ENCODE data around the gene RTP3. TPM values are rescaled to one million over a fixed set of nuclear protein-coding genes. Genes with fewer than 3 reads are reported as not detected.

RTP3 gene
- total and polyA plus RNA-seq, 12 donors: not detected

- intact Hi-C loops (cut with DNase I): no loop called here
- H3K27me3 ChIP-seq: no peaks in the 10 kb centered on the region
- 80 to 85% (median 81%) methylated on average over 2 of the region's 2 CpGs for WGBS, 4 donors
These were observed 44.6 kb downstream of the RTP3 start for GRCh38 chr3:46542344-46542743.

DNA sequence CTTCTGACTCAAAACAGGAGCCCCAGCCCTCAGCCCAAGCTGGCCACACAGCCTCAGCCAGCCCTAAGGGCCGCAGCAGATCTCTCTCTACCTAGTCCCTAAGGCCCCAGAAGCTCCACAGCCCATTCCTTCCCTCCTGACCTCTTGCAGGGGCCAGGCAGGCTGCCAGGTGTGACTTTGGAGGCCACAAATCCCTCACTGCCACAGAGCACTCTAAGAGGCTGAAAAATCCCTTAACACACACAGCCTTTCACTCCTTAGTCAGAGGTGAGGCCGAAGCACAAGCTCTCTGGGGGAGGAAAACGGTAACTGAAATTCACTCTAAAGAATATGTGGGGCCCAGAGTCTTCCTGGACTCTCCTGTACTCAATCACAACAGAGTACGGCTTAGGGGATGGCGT lies 45.0 kb downstream of the RTP3 start:
- no peak for TF ChIP-seq POLR2A (IDR thresholded peaks at IDR 0.05)
- TF ChIP-seq, protein P1, sequence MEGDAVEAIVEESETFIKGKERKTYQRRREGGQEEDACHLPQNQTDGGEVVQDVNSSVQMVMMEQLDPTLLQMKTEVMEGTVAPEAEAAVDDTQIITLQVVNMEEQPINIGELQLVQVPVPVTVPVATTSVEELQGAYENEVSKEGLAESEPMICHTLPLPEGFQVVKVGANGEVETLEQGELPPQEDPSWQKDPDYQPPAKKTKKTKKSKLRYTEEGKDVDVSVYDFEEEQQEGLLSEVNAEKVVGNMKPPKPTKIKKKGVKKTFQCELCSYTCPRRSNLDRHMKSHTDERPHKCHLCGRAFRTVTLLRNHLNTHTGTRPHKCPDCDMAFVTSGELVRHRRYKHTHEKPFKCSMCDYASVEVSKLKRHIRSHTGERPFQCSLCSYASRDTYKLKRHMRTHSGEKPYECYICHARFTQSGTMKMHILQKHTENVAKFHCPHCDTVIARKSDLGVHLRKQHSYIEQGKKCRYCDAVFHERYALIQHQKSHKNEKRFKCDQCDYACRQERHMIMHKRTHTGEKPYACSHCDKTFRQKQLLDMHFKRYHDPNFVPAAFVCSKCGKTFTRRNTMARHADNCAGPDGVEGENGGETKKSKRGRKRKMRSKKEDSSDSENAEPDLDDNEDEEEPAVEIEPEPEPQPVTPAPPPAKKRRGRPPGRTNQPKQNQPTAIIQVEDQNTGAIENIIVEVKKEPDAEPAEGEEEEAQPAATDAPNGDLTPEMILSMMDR (IDR thresholded peaks at IDR 0.05): no peak
- 80 to 88% (median 86%) methylated on average over 5 of the region's 5 CpGs for WGBS, 4 donors
- intact Hi-C loops (cut with DNase I): no loop called here

More at GRCh38 chr3:46542344-46542743, 44.6 kb downstream of the RTP3 start:
- DNase-seq: no peak
- no peak for TF ChIP-seq POLR2A (IDR thresholded peaks at IDR 0.05)
- TF ChIP-seq, protein P1 (IDR thresholded peaks at IDR 0.05): no peak
- Histone ChIP-seq H3K4me3 (no peak overlapping the region), H3K27ac (no peak overlapping the region), H3K36me3 (replicated peaks in 1 of 2) (no peaks in the 10 kb centered on the region), H3K9me3 (replicated peaks in 1 of 3) (no peaks in the 10 kb centered on the region), H3K4me1 (replicated peaks in 1 of 2) (no peaks in the 10 kb centered on the region)

GRCh38 chr3:46544771-46545503 lies 47.2 kb downstream of the RTP3 start:
- TF ChIP-seq, protein P1 (IDR thresholded peaks at IDR 0.05): no peak
- no peak for TF ChIP-seq POLR2A (IDR thresholded peaks at IDR 0.05)
- DNase-seq: no peak
- no peaks in the 10 kb centered on the region for H3K4me1 ChIP-seq (replicated peaks in 1 of 2)
- H3K36me3 ChIP-seq (replicated peaks in 1 of 2): no peaks in the 10 kb centered on the region
- intact Hi-C loops (cut with DNase I): no loop called here
- no peak overlapping the region for H3K27ac ChIP-seq
- H3K27me3 ChIP-seq: no peaks in the 10 kb centered on the region
- WGBS, 4 donors: 85 to 90% (median 87%) methylated on average over 16 to 17 of the region's 17 CpGs
- H3K4me3 ChIP-seq: no peak overlapping the region
- no peaks in the 10 kb centered on the region for H3K9me3 ChIP-seq (replicated peaks in 1 of 3)

More for the DNA sequence above, 45.0 kb downstream of the RTP3 start:
- Histone ChIP-seq H3K4me1 (replicated peaks in 1 of 2) (no peaks in the 10 kb centered on the region), H3K27ac (no peak overlapping the region), H3K27me3 (no peaks in the 10 kb centered on the region), H3K9me3 (replicated peaks in 1 of 3) (no peaks in the 10 kb centered on the region), H3K36me3 (replicated peaks in 1 of 2) (no peaks in the 10 kb centered on the region), H3K4me3 (no peak overlapping the region)
- no peak for DNase-seq

DNA sequence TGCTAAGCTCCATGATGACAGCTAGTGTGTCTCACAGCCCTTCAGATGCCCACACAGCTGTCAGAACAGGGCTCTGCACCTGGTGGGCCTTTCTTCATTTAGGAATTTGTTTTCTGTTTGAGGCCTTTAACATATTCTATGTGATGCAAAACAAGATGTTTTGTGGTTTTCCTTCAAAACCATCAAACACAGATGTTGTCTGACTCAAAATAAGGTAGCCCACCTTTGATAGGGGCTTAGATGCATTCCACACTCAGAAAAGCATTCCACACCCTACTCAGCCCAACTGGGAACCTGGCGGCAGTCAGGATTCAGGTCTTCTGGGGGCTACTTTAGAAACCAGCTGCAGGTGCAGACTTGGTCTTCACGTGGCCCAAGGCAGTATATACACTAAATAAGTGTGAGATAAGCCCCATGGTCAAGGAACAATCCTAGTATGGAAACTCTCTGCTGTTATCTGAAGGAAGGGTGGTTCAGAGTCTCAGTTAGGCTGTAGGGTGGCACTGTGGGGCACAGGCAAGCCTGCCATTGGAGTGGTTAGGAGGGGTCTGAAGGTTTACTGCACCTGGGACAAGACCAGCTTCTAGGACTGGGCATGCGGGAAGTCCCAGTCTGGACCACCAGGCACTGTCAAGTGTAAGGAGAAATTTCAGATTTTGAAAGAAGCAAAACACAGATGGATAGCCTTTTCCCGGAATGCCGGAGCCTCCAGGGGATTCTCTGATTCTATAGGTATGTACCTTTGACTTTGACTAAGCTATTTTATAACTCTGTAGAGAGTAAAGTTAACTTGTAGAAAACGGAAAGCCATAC lies 48.2 kb downstream of the RTP3 start:
- intact Hi-C loops (cut with DNase I): no loop called here
- Histone ChIP-seq H3K4me1 (replicated peaks in 1 of 2) (no peaks in the 10 kb centered on the region), H3K9me3 (replicated peaks in 1 of 3) (no peaks in the 10 kb centered on the region), H3K27ac (no peak overlapping the region), H3K4me3 (no peak overlapping the region), H3K36me3 (replicated peaks in 1 of 2) (no peaks in the 10 kb centered on the region), H3K27me3 (no peaks in the 10 kb centered on the region)
- TF ChIP-seq POLR2A (IDR thresholded peaks at IDR 0.05): no peak
- TF ChIP-seq, protein P1 (IDR thresholded peaks at IDR 0.05): no peak
- 78 to 88% (median 78%) methylated on average over 5 to 6 of the region's 6 CpGs for WGBS, 4 donors
- DNase-seq: no peak

Data from adrenal gland (tissue), 12 donors.